Activated CD4-positive, alpha-beta T cell treated with anti-CD3 and anti-CD28 coated beads for 48 hours (primary cell): ENCODE data around the gene C16orf89.

Source experiments
- DNase-seq: peaks from one replicate; pipeline ENCODE4 v3.0.0-alpha.2; 2020

The C16orf89 gene

GRCh38 chr16:5027575-5028235, 38.1 kb downstream of the C16orf89 start:
- no peak for DNase-seq

- no peak for DNase-seq
Measured at GRCh38 chr16:5027086-5027485, 38.7 kb downstream of the C16orf89 start.

- DNase-seq: no peak
Measured at GRCh38 chr16:5026664-5027063, 39.1 kb downstream of the C16orf89 start.

GRCh38 chr16:5025171-5025632, 40.6 kb downstream of the C16orf89 start:
- DNase-seq: no peak

GRCh38 chr16:5024632-5025031, 41.1 kb downstream of the C16orf89 start:
- DNase-seq: no peak

- DNase-seq: no peak
Measured at GRCh38 chr16:5022521-5022920, 43.2 kb downstream of the C16orf89 start.

GRCh38 chr16:5020551-5020950, 45.2 kb downstream of the C16orf89 start:
- no peak for DNase-seq

- DNase-seq: no peak
Measured at GRCh38 chr16:5019775-5020174, 46.0 kb downstream of the C16orf89 start.

- DNase-seq: no peak
Measured at GRCh38 chr16:5018793-5019192, 47.0 kb downstream of the C16orf89 start.

GRCh38 chr16:5017678-5017969, 48.1 kb downstream of the C16orf89 start:
- DNase-seq: no peak

GRCh38 chr16:5016967-5017677, 48.6 kb downstream of the C16orf89 start:
- DNase-seq: no peak

- DNase-seq: no peak
Measured at GRCh38 chr16:5015887-5016286, 49.9 kb downstream of the C16orf89 start.

GRCh38 chr16:5015351-5015750, 50.4 kb downstream of the C16orf89 start:
- DNase-seq: no peak

- DNase-seq: no peak
Measured at GRCh38 chr16:5012887-5013286, 52.9 kb downstream of the C16orf89 start.

GRCh38 chr16:5011637-5012036, 54.1 kb downstream of the C16orf89 start:
- DNase-seq: no peak

- DNase-seq: no peak
Measured at GRCh38 chr16:5010576-5011329, 55.0 kb downstream of the C16orf89 start.

- DNase-seq: no peak
Measured at GRCh38 chr16:5008311-5008731, 57.4 kb downstream of the C16orf89 start.

- DNase-seq: no peak
Measured at GRCh38 chr16:5007256-5007655, 58.5 kb downstream of the C16orf89 start.

- no peak for DNase-seq
Measured at GRCh38 chr16:5006348-5007193, 59.2 kb downstream of the C16orf89 start.

- DNase-seq: no peak
Measured at GRCh38 chr16:5005916-5006315, 59.8 kb downstream of the C16orf89 start.

- no peak for DNase-seq
Measured at GRCh38 chr16:5004311-5004710, 61.4 kb downstream of the C16orf89 start.

GRCh38 chr16:5003828-5004227, 61.9 kb downstream of the C16orf89 start:
- no peak for DNase-seq

- DNase-seq: no peak
Measured at GRCh38 chr16:5003211-5003610, 62.5 kb downstream of the C16orf89 start.
